Astrocyte (in vitro differentiated cells and primary cell): Measurements from ENCODE around the gene CDYL. TPM values are rescaled to one million over a fixed set of nuclear protein-coding genes. Genes with fewer than 3 reads are reported as not detected.

Source experiments
- DNase-seq: peaks from one replicate; pipeline ENCODE4 v3.0.0-alpha.2; 2010; ENCODE audit warnings: low read depth
- FAIRE-seq: peaks from 2 replicates; lab custom pipeline; 2011; peaks lifted over from hg19 to GRCh38; lab: Jason Lieb, UNC
- H2AFZ ChIP-seq: 2 replicates; pipeline ENCODE4 v1.6.0; 2012; ENCODE audit warnings: low read depth, low read length, inconsistent platforms
- H3K27ac ChIP-seq: 2 replicates; pipeline ENCODE4 v1.5.1; 2011; ENCODE audit warnings: low read depth, low read length, inconsistent platforms
- H3K27me3 ChIP-seq: 2 replicates; pipeline ENCODE4 v1.6.0; 2011; ENCODE audit warnings: low read length, inconsistent platforms; ENCODE audit not compliant: insufficient read depth
- H3K36me3 ChIP-seq: 2 replicates; pipeline ENCODE4 v1.5.1; 2011; ENCODE audit warnings: low read length, inconsistent platforms; ENCODE audit not compliant: insufficient read depth
- H3K4me1 ChIP-seq: 2 replicates; pipeline ENCODE4 v1.5.1; 2011; ENCODE audit warnings: low read length, inconsistent platforms; ENCODE audit not compliant: insufficient read depth
- H3K4me2 ChIP-seq: 2 replicates; pipeline ENCODE4 v1.6.0; 2012; ENCODE audit warnings: low read length, inconsistent platforms
- H3K4me3 ChIP-seq: 2 replicates; pipeline ENCODE4 v1.5.1; 2011; ENCODE audit warnings: low read depth, mild to moderate bottlenecking, low read length, inconsistent platforms; ENCODE audit not compliant: insufficient read depth
- H3K79me2 ChIP-seq: 2 replicates; pipeline ENCODE4 v1.6.0; 2012; ENCODE audit warnings: mild to moderate bottlenecking, low read length, inconsistent platforms; ENCODE audit not compliant: insufficient read depth
- H3K9ac ChIP-seq: 2 replicates; pipeline ENCODE4 v1.6.0; 2012; ENCODE audit warnings: mild to moderate bottlenecking, low read length, inconsistent platforms
- H3K9me3 ChIP-seq: 2 replicates; pipeline ENCODE4 v1.5.1; 2012; ENCODE audit warnings: low read depth, mild to moderate bottlenecking, low read length, inconsistent platforms; ENCODE audit not compliant: insufficient read depth
- H4K20me1 ChIP-seq: 2 replicates; pipeline ENCODE4 v1.6.0; 2012; ENCODE audit warnings: low read length, inconsistent platforms; ENCODE audit not compliant: insufficient read depth
- H3K27ac Mint-ChIP-seq: one replicate; pipeline ENCODE4 v1.8.0; 2021; ENCODE audit warnings: mild to moderate bottlenecking, mixed read lengths; ENCODE audit not compliant: unreplicated experiment
- H3K27me3 Mint-ChIP-seq: one replicate; pipeline ENCODE4 v1.8.0; 2021; ENCODE audit warnings: low read depth, mixed read lengths; ENCODE audit not compliant: unreplicated experiment
- H3K36me3 Mint-ChIP-seq: one replicate; pipeline ENCODE4 v1.8.0; 2021; ENCODE audit warnings: low read depth, mixed read lengths; ENCODE audit not compliant: unreplicated experiment
- H3K4me1 Mint-ChIP-seq: one replicate; pipeline ENCODE4 v1.8.0; 2021; ENCODE audit warnings: low read depth, mixed read lengths; ENCODE audit not compliant: unreplicated experiment
- H3K4me3 Mint-ChIP-seq: one replicate; pipeline ENCODE4 v1.8.0; 2021; ENCODE audit warnings: mild to moderate bottlenecking, moderate library complexity, mixed read lengths; ENCODE audit not compliant: unreplicated experiment
- H3K9me3 Mint-ChIP-seq: one replicate; pipeline ENCODE4 v1.8.0; 2021; ENCODE audit warnings: mild to moderate bottlenecking, mixed read lengths; ENCODE audit not compliant: unreplicated experiment
- CTCF ChIP-seq: IDR thresholded peaks from 2 replicates; pipeline ENCODE4 v1.5.1; 2011; ENCODE audit warnings: low read depth, mild to moderate bottlenecking, inconsistent platforms, low read length, moderate library complexity; ENCODE audit not compliant: insufficient read depth
- EZH2 ChIP-seq: IDR thresholded peaks from 2 replicates; pipeline ENCODE4 v1.6.1; 2012; ENCODE audit warnings: mild to moderate bottlenecking, low read length, inconsistent platforms; ENCODE audit not compliant: insufficient read depth
- total RNA-seq: library from RNA; stranded (reverse); gene quantifications from 2 replicates; pipeline ENCODE4 v1.2.1, GENCODE V29; 2021

The CDYL gene
- total RNA-seq, 1 donor from 2014 or later, result 87.1 TPM

GRCh38 chr6:4813055-4813454, 36.9 kb downstream of the CDYL start:
- Histone ChIP-seq H3K9ac (no peak overlapping the region), H3K27me3 (no peaks in the 10 kb centered on the region), H2AFZ (no peak overlapping the region), H3K4me3 (no peak overlapping the region), H3K4me2 (no peak overlapping the region), H3K9me3 (no peaks in the 10 kb centered on the region), H3K4me1 (peaks cover 16% of the 10 kb centered on the region), H3K36me3 (no peaks in the 10 kb centered on the region), H3K79me2 (peaks cover 95% of the 10 kb centered on the region), H4K20me1 (peaks cover 73% of the 10 kb centered on the region), H3K27ac (no peak overlapping the region)
- H3K36me3 Mint-ChIP-seq, result no peaks in the 10 kb centered on the region
- DNase-seq (no peak), FAIRE-seq (no peak)
- no peaks in the 10 kb centered on the region for H3K9me3 Mint-ChIP-seq
- H3K27ac Mint-ChIP-seq, result no peak overlapping the region
- no peak overlapping the region for H3K4me3 Mint-ChIP-seq
- H3K27me3 Mint-ChIP-seq, result no peaks in the 10 kb centered on the region
- TF ChIP-seq CTCF, result no peak
- no peak for TF ChIP-seq EZH2
- H3K4me1 Mint-ChIP-seq, result peaks cover 34% of the 10 kb centered on the region

GRCh38 chr6:4814212-4814611, 38.0 kb downstream of the CDYL start:
- Histone ChIP-seq H3K27ac (no peak overlapping the region), H3K4me2 (no peak overlapping the region), H3K27me3 (no peaks in the 10 kb centered on the region), H3K4me1 (peaks cover 16% of the 10 kb centered on the region), H3K36me3 (no peaks in the 10 kb centered on the region), H4K20me1 (peaks cover 75% of the 10 kb centered on the region), H3K4me3 (no peak overlapping the region), H3K9me3 (no peaks in the 10 kb centered on the region), H3K9ac (no peak overlapping the region), H3K79me2 (peaks cover 94% of the 10 kb centered on the region), H2AFZ (no peak overlapping the region)
- Mint-ChIP-seq H3K27ac (no peak overlapping the region), H3K27me3 (no peaks in the 10 kb centered on the region), H3K9me3 (no peaks in the 10 kb centered on the region), H3K4me1 (peaks cover 38% of the 10 kb centered on the region), H3K36me3 (no peaks in the 10 kb centered on the region), H3K4me3 (no peak overlapping the region)
- TF ChIP-seq CTCF, result no peak
- no peak for TF ChIP-seq EZH2
- no peak for DNase-seq
- FAIRE-seq, result no peak

DNA sequence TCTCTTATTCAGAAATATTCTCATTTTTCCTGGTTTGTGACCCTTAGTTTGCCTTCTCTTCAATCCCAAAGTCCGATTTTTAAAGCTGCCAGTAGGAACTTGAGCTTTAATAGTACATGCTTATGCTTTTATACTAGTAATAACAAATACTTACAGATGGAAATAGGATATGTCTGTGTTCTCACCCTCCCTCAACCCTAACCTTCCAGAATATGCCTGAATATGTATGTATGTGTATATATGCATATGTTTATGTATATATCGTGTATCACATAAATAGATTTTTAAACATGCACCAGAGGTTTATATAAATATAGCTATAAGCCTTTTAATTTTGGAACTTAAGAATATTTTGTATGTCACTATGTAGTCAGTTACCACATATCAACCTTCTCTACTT, 38.8 kb downstream of the CDYL start:
- TF ChIP-seq EZH2 (no peak), CTCF (no peak)
- no peak overlapping the region for H3K4me3 ChIP-seq
- DNase-seq (no peak), FAIRE-seq (no peak)
- H3K36me3 ChIP-seq, result no peaks in the 10 kb centered on the region
- H3K4me3 Mint-ChIP-seq, result no peak overlapping the region
- no peaks in the 10 kb centered on the region for H3K9me3 Mint-ChIP-seq
- H3K4me1 ChIP-seq, result peaks cover 14% of the 10 kb centered on the region
- no peaks in the 10 kb centered on the region for H3K27me3 Mint-ChIP-seq
- no peak overlapping the region for H3K27ac Mint-ChIP-seq
- peaks cover 4% of the 10 kb centered on the region for H3K36me3 Mint-ChIP-seq
- H3K9me3 ChIP-seq, result no peaks in the 10 kb centered on the region
- H3K4me2 ChIP-seq, result no peak overlapping the region
- peaks cover 81% of the 10 kb centered on the region for H4K20me1 ChIP-seq
- no peaks in the 10 kb centered on the region for H3K27me3 ChIP-seq
- H3K79me2 ChIP-seq, result peaks cover 98% of the 10 kb centered on the region
- peaks cover 43% of the 10 kb centered on the region for H3K4me1 Mint-ChIP-seq
- H2AFZ ChIP-seq, result no peak overlapping the region
- H3K27ac ChIP-seq, result no peak overlapping the region
- no peak overlapping the region for H3K9ac ChIP-seq
